LNCAP (cell line): Measurements from ENCODE around the gene LHX5.

Experiments
- CTCF ChIP-seq: fragments of 450-650 bp; IDR thresholded peaks from 2 replicates; pipeline ENCODE4 v1.5.1; 2017; ENCODE audit warnings: mild to moderate bottlenecking

The LHX5 gene

GRCh38 chr12:113476176-113476986 is 4.7 kb upstream of the LHX5 start:
- TF ChIP-seq CTCF = no peak

GRCh38 chr12:113475451-113476175 is 3.9 kb upstream of the LHX5 start:
- TF ChIP-seq CTCF = no peak

GRCh38 chr12:113474635-113475436 is 3.2 kb upstream of the LHX5 start:
- TF ChIP-seq CTCF = no peak

- TF ChIP-seq CTCF = no peak
Measured at GRCh38 chr12:113473942-113474341, 2.3 kb upstream of the LHX5 start.

GRCh38 chr12:113473400-113473799 is 1.7 kb upstream of the LHX5 start:
- no peak for TF ChIP-seq CTCF

GRCh38 chr12:113472191-113473121 is 785 bp upstream of the LHX5 start:
- no peak for TF ChIP-seq CTCF
